Measurements from ENCODE around the gene FAR1.

- TF ChIP-seq, protein P1, sequence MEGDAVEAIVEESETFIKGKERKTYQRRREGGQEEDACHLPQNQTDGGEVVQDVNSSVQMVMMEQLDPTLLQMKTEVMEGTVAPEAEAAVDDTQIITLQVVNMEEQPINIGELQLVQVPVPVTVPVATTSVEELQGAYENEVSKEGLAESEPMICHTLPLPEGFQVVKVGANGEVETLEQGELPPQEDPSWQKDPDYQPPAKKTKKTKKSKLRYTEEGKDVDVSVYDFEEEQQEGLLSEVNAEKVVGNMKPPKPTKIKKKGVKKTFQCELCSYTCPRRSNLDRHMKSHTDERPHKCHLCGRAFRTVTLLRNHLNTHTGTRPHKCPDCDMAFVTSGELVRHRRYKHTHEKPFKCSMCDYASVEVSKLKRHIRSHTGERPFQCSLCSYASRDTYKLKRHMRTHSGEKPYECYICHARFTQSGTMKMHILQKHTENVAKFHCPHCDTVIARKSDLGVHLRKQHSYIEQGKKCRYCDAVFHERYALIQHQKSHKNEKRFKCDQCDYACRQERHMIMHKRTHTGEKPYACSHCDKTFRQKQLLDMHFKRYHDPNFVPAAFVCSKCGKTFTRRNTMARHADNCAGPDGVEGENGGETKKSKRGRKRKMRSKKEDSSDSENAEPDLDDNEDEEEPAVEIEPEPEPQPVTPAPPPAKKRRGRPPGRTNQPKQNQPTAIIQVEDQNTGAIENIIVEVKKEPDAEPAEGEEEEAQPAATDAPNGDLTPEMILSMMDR (IDR thresholded peaks at IDR 0.05), result no peak
- TF ChIP-seq POLR2A (IDR thresholded peaks at IDR 0.05), result no peak
- no peak for TF ChIP-seq EP300 (IDR thresholded peaks at IDR 0.05)
- no peak for TF ChIP-seq POLR2AphosphoS5 (IDR thresholded peaks at IDR 0.05)
These were observed 107.0 kb downstream of the FAR1 start for GRCh38 chr11:13775471-13775870.

Measured in gastroesophageal sphincter (tissue), 3 donors.